HL-60 (cell line): ENCODE measurements around the gene TP73.

ENCODE experiments used
- CTCF ChIP-seq: IDR thresholded peaks from one replicate; pipeline ENCODE4 v1.5.1; 2011; ENCODE audit warnings: low read length, control low read depth, inconsistent platforms; ENCODE audit not compliant: insufficient read depth
- GABPA ChIP-seq: IDR thresholded peaks from 2 replicates; pipeline ENCODE4 v1.6.1; 2012; ENCODE audit warnings: low read depth
- TF ChIP-seq, protein P1 (sequence below): IDR thresholded peaks from 2 replicates; pipeline ENCODE4 v1.6.1; 2012; ENCODE audit warnings: low read depth; ENCODE audit not compliant: insufficient replicate concordance

DNA sequence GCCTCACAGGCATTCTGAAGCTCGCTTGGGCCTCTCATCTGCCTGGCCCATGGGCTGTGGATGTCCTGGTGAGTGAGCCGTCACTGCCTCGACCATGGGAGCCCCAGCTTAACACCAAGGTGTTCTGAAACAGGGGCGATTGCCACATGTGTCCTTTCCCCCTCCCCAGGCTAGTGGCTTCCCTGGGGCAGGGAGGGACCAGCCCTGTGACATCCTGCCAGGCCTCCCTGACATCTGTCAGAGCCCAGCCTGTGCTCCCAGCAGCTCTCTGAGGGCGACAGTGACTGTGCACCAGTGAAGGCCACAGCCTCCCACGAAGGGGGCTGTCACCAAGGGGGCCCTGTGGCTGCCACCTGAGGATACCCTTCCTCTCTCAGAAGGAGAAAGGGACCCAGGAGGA lies 64.0 kb downstream of the TP73 start:
- no peak for TF ChIP-seq CTCF
- TF ChIP-seq, protein P1, sequence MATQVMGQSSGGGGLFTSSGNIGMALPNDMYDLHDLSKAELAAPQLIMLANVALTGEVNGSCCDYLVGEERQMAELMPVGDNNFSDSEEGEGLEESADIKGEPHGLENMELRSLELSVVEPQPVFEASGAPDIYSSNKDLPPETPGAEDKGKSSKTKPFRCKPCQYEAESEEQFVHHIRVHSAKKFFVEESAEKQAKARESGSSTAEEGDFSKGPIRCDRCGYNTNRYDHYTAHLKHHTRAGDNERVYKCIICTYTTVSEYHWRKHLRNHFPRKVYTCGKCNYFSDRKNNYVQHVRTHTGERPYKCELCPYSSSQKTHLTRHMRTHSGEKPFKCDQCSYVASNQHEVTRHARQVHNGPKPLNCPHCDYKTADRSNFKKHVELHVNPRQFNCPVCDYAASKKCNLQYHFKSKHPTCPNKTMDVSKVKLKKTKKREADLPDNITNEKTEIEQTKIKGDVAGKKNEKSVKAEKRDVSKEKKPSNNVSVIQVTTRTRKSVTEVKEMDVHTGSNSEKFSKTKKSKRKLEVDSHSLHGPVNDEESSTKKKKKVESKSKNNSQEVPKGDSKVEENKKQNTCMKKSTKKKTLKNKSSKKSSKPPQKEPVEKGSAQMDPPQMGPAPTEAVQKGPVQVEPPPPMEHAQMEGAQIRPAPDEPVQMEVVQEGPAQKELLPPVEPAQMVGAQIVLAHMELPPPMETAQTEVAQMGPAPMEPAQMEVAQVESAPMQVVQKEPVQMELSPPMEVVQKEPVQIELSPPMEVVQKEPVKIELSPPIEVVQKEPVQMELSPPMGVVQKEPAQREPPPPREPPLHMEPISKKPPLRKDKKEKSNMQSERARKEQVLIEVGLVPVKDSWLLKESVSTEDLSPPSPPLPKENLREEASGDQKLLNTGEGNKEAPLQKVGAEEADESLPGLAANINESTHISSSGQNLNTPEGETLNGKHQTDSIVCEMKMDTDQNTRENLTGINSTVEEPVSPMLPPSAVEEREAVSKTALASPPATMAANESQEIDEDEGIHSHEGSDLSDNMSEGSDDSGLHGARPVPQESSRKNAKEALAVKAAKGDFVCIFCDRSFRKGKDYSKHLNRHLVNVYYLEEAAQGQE = no peak
- no peak for TF ChIP-seq GABPA
